Nephron (organoid): ENCODE results near the gene CREG2.

Experiments used
- H3K27ac Mint-ChIP-seq, 3 experiments: 2 replicates each; pipeline ENCODE4 v1.8.0; 2020; ENCODE audit warnings: mixed read lengths in 3 of 3, mild to moderate bottlenecking in 2 of 3, moderate library complexity in 1 of 3
- H3K27me3 Mint-ChIP-seq: 2 replicates; pipeline ENCODE4 v1.8.0; 2021; ENCODE audit warnings: low read depth, mild to moderate bottlenecking, moderate library complexity, mixed read lengths
- H3K36me3 Mint-ChIP-seq: 2 replicates; pipeline ENCODE4 v1.8.0; 2020; ENCODE audit warnings: low read depth, mixed read lengths
- H3K4me1 Mint-ChIP-seq: 2 replicates; pipeline ENCODE4 v1.8.0; 2020; ENCODE audit warnings: mixed read lengths
- H3K4me3 Mint-ChIP-seq, 3 experiments: 2 replicates each; pipeline ENCODE4 v1.8.0; 2020; ENCODE audit warnings: mild to moderate bottlenecking in 3 of 3, mixed read lengths in 3 of 3, moderate library complexity in 2 of 3
- H3K9me3 Mint-ChIP-seq: 2 replicates; pipeline ENCODE4 v1.8.0; 2020; ENCODE audit warnings: mixed read lengths
- CTCF ChIP-seq, 3 experiments: fragments of 200-600 bp; sonication (generic); IDR thresholded peaks; one replicate each; pipeline ENCODE4 v1.5.0; 2021; ENCODE audit warnings: antibody characterized with exemption in 3 of 3; ENCODE audit not compliant: unreplicated experiment in 3 of 3

The CREG2 gene

DNA sequence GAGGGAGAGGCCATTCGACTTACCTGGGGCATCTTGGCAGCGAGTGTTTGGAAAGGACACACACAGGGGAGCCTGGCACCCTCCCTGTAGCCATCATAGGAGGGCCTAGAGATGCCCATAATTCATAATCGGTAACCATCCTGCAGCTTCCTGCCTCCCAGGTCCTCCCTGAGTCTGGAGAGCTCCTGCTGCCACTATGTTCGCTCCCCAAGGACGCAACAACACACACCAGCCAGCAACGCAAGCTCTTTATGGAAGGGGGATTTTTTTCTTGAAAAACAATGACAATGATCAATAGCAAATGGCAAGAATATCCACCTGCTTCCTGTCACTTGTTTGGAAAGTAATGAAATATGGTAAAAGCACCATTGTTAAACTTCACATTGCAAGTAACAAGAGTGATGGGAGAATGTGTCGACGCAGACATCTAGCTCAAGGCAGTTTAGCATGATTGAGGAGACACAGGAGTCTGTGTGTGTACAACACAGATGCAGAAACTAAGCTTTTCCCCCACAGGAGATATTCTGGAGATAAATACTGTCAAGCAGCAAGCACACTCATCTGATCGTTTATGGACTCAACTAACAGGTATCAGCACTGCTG is 24.9 kb upstream of the CREG2 start:
- H3K27ac Mint-ChIP-seq, result no peak overlapping the region
- H3K9me3 Mint-ChIP-seq, result no peaks in the 10 kb centered on the region
- no peaks in the 10 kb centered on the region for H3K36me3 Mint-ChIP-seq
- H3K27me3 Mint-ChIP-seq, result peaks cover 20% of the 10 kb centered on the region
- peaks cover 11% of the 10 kb centered on the region for H3K4me1 Mint-ChIP-seq
- H3K4me3 Mint-ChIP-seq, result no peak overlapping the region
- no peak for TF ChIP-seq CTCF (IDR thresholded peaks at IDR 0.05; ENCODE audit: unreplicated experiment in 3 of 3)

GRCh38 chr2:101410746-101411145 is 23.4 kb upstream of the CREG2 start:
- no peak for TF ChIP-seq CTCF (IDR thresholded peaks at IDR 0.05; ENCODE audit: unreplicated experiment in 3 of 3)
- Mint-ChIP-seq H3K4me1 (peaks cover 3% of the 10 kb centered on the region), H3K4me3 (no peak overlapping the region), H3K36me3 (no peaks in the 10 kb centered on the region), H3K27me3 (peaks cover 20% of the 10 kb centered on the region), H3K27ac (no peak overlapping the region), H3K9me3 (no peaks in the 10 kb centered on the region)

DNA sequence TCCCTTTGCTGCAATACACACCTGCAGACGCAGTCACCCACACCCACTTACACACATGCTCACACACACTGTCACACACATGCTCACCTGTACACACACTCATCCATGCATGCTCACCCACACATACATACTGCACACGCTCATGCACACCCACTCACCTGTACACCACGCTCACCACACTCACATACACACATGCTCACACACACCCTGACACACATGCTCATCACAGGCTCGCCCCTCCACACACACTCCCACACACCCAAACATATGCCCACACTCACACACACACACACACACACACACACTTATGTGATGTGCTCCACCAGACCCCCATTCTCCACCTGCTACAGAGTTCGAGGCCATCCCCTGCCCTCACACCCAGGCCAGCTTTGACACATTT is 22.8 kb upstream of the CREG2 start:
- Mint-ChIP-seq H3K4me1 (no peaks in the 10 kb centered on the region), H3K9me3 (no peaks in the 10 kb centered on the region), H3K27ac (no peak overlapping the region), H3K4me3 (no peak overlapping the region), H3K27me3 (peaks cover 23% of the 10 kb centered on the region), H3K36me3 (no peaks in the 10 kb centered on the region)
- no peak for TF ChIP-seq CTCF (IDR thresholded peaks at IDR 0.05; ENCODE audit: unreplicated experiment in 3 of 3)

DNA sequence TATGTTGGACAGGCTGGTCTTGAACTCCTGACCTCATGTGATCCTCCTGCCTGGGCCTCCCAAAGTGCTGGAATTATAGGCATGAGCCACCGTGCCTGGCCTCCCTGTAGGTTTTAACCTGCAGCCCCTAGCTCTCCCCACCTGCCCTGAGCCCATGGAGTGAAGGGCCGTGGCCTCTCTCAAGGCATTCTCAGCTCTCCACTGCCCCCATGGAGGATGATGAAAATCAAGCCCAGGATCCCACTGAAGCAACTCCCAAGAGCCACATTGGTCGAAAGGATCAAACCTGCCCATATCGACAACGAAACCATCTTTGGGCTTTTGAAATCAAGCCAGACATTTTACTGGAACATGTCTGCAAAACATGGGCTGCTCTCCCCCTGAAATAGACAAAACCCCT is 22.4 kb upstream of the CREG2 start:
- Mint-ChIP-seq H3K9me3 (no peaks in the 10 kb centered on the region), H3K27ac (no peak overlapping the region), H3K27me3 (peaks cover 27% of the 10 kb centered on the region), H3K4me3 (no peak overlapping the region), H3K4me1 (no peaks in the 10 kb centered on the region), H3K36me3 (no peaks in the 10 kb centered on the region)
- TF ChIP-seq CTCF (IDR thresholded peaks at IDR 0.05; ENCODE audit: unreplicated experiment in 3 of 3), result no peak

- H3K9me3 Mint-ChIP-seq, result no peaks in the 10 kb centered on the region
- H3K27me3 Mint-ChIP-seq, result peaks cover 27% of the 10 kb centered on the region
- H3K4me1 Mint-ChIP-seq, result no peaks in the 10 kb centered on the region
- H3K4me3 Mint-ChIP-seq, result no peak overlapping the region
- H3K27ac Mint-ChIP-seq, result no peak overlapping the region
- H3K36me3 Mint-ChIP-seq, result no peaks in the 10 kb centered on the region
- no peak for TF ChIP-seq CTCF (IDR thresholded peaks at IDR 0.05; ENCODE audit: unreplicated experiment in 3 of 3)
These were observed 21.6 kb upstream of the CREG2 start for GRCh38 chr2:101408925-101409324.

- no peak for TF ChIP-seq CTCF (IDR thresholded peaks at IDR 0.05; ENCODE audit: unreplicated experiment in 3 of 3)
- Mint-ChIP-seq H3K4me1 (peaks cover 4% of the 10 kb centered on the region), H3K4me3 (no peak overlapping the region), H3K27me3 (peaks cover 34% of the 10 kb centered on the region), H3K36me3 (no peaks in the 10 kb centered on the region), H3K27ac (no peak overlapping the region), H3K9me3 (no peaks in the 10 kb centered on the region)
These were observed 18.1 kb upstream of the CREG2 start for GRCh38 chr2:101405351-101405899.
